Measurements from ENCODE around the gene PTGS2. TPM values are rescaled to one million over a fixed set of nuclear protein-coding genes. Genes with fewer than 3 reads are reported as not detected.
"Not testable (repeated sequence)": the region's sequence is repeated elsewhere in the genome, so short reads cannot be mapped to it uniquely, and the experiment has no call there.

PTGS2 gene
- total RNA-seq, 2 donors from 2014 or later: 0.57 to 14.9 TPM

- H3K9ac ChIP-seq (ENCODE audit: low read depth in 2 of 2, low read length in 2 of 2): no peak overlapping the region
- H3K4me3 ChIP-seq: no peak overlapping the region
- H3K27me3 ChIP-seq: no peaks in the 10 kb centered on the region
- H3K9me3 ChIP-seq: no peaks in the 10 kb centered on the region
- no peak for TF ChIP-seq CTCF (IDR thresholded peaks at IDR 0.05)
- H3K36me3 ChIP-seq: no peaks in the 10 kb centered on the region
- DNase-seq: no peak
- no peaks in the 10 kb centered on the region for H3K4me1 ChIP-seq
- intact Hi-C loops (cut with DNase I): no loop called here
- no peak overlapping the region for H3K27ac ChIP-seq
These were observed 36.6 kb downstream of the PTGS2 start for GRCh38 chr1:186643614-186644013.

- DNase-seq; H3K9ac ChIP-seq (ENCODE audit: low read depth in 2 of 2, low read length in 2 of 2); H3K27ac ChIP-seq; H3K4me1 ChIP-seq; intact Hi-C loops (cut with DNase I); H3K27me3 ChIP-seq; H3K4me3 ChIP-seq; H3K9me3 ChIP-seq; H3K36me3 ChIP-seq: not testable (repeated sequence)
These were observed 42.7 kb downstream of the PTGS2 start for GRCh38 chr1:186637567-186637966.

- H3K4me1 ChIP-seq: no peaks in the 10 kb centered on the region
- no peaks in the 10 kb centered on the region for H3K36me3 ChIP-seq
- no peak for TF ChIP-seq CTCF (IDR thresholded peaks at IDR 0.05)
- no peak overlapping the region for H3K4me3 ChIP-seq
- no peak overlapping the region for H3K9ac ChIP-seq (ENCODE audit: low read depth in 2 of 2, low read length in 2 of 2)
- intact Hi-C loops (cut with DNase I): no loop called here
- no peaks in the 10 kb centered on the region for H3K9me3 ChIP-seq
- DNase-seq: no peak
- no peak overlapping the region for H3K27ac ChIP-seq
- H3K27me3 ChIP-seq: no peaks in the 10 kb centered on the region
These were observed 43.4 kb downstream of the PTGS2 start for GRCh38 chr1:186636786-186637185.

GRCh38 chr1:186634511-186634910 lies 45.7 kb downstream of the PTGS2 start:
- intact Hi-C loops (cut with DNase I): no loop called here
- no peak for TF ChIP-seq CTCF (IDR thresholded peaks at IDR 0.05)
- Histone ChIP-seq H3K4me3 (no peak overlapping the region), H3K9ac (ENCODE audit: low read depth in 2 of 2, low read length in 2 of 2) (no peak overlapping the region), H3K36me3 (no peaks in the 10 kb centered on the region), H3K9me3 (no peaks in the 10 kb centered on the region), H3K27me3 (no peaks in the 10 kb centered on the region), H3K27ac (no peak overlapping the region), H3K4me1 (no peaks in the 10 kb centered on the region)
- no peak for DNase-seq

GRCh38 chr1:186633116-186633515 lies 47.1 kb downstream of the PTGS2 start:
- Histone ChIP-seq H3K4me3 (no peak overlapping the region), H3K4me1 (no peaks in the 10 kb centered on the region), H3K27ac (no peak overlapping the region), H3K27me3 (no peaks in the 10 kb centered on the region), H3K36me3 (no peaks in the 10 kb centered on the region), H3K9ac (ENCODE audit: low read depth in 2 of 2, low read length in 2 of 2) (no peak overlapping the region), H3K9me3 (no peaks in the 10 kb centered on the region)
- intact Hi-C loops (cut with DNase I): no loop called here
- TF ChIP-seq CTCF (IDR thresholded peaks at IDR 0.05): no peak
- DNase-seq: no peak

- Histone ChIP-seq H3K4me3 (no peak overlapping the region), H3K27ac (no peak overlapping the region), H3K36me3 (no peaks in the 10 kb centered on the region), H3K27me3 (no peaks in the 10 kb centered on the region), H3K9ac (ENCODE audit: low read depth in 2 of 2, low read length in 2 of 2) (no peak overlapping the region), H3K9me3 (no peaks in the 10 kb centered on the region), H3K4me1 (no peaks in the 10 kb centered on the region)
- no peak for TF ChIP-seq CTCF (IDR thresholded peaks at IDR 0.05)
- DNase-seq: no peak
- intact Hi-C loops (cut with DNase I): no loop called here
These were observed 50.9 kb downstream of the PTGS2 start for GRCh38 chr1:186629341-186629740.

Measured in colonic mucosa (tissue), 4 donors.